CD4-positive, alpha-beta T cell treated with Interleukin-15 for 1 hour (primary cell): Measurements from ENCODE around the gene CDH11.

Source experiments
- DNase-seq: peaks from one replicate; pipeline ENCODE4 v3.0.0-alpha.2; 2020

The CDH11 gene

GRCh38 chr16:64973171-64973570 lies 148.7 kb downstream of the CDH11 start:
- no peak for DNase-seq

GRCh38 chr16:64971171-64971570 lies 150.7 kb downstream of the CDH11 start:
- DNase-seq: no peak

- no peak for DNase-seq
These were observed 152.6 kb downstream of the CDH11 start for GRCh38 chr16:64969221-64969620.

- DNase-seq: no peak
These were observed 153.3 kb downstream of the CDH11 start for GRCh38 chr16:64968539-64968938.

GRCh38 chr16:64964126-64964540 lies 157.7 kb downstream of the CDH11 start:
- DNase-seq: no peak

- no peak for DNase-seq
These were observed 159.1 kb downstream of the CDH11 start for GRCh38 chr16:64962786-64963185.

GRCh38 chr16:64957246-64957645 lies 164.6 kb downstream of the CDH11 start:
- no peak for DNase-seq

GRCh38 chr16:64952177-64952576 lies 169.7 kb downstream of the CDH11 start:
- no peak for DNase-seq

- DNase-seq: no peak
These were observed 170.7 kb downstream of the CDH11 start for GRCh38 chr16:64951193-64951592.

GRCh38 chr16:64950731-64951130 lies 171.1 kb downstream of the CDH11 start:
- DNase-seq: no peak

- no peak for DNase-seq
These were observed 171.6 kb downstream of the CDH11 start for GRCh38 chr16:64950262-64950661.

GRCh38 chr16:64948056-64948455 lies 173.8 kb downstream of the CDH11 start:
- no peak for DNase-seq

- DNase-seq: no peak
These were observed 174.2 kb downstream of the CDH11 start for GRCh38 chr16:64947651-64948050.

- no peak for DNase-seq
These were observed 188.0 kb downstream of the CDH11 start for GRCh38 chr16:64933885-64934284.

- no peak for DNase-seq
These were observed 195.4 kb downstream of the CDH11 start for GRCh38 chr16:64926476-64926875.

GRCh38 chr16:64925166-64925565 lies 196.7 kb downstream of the CDH11 start:
- DNase-seq: no peak

- no peak for DNase-seq
These were observed 197.8 kb downstream of the CDH11 start for GRCh38 chr16:64924086-64924485.

GRCh38 chr16:64919929-64920607 lies 201.8 kb downstream of the CDH11 start:
- DNase-seq: no peak

GRCh38 chr16:64919141-64919540 lies 202.7 kb downstream of the CDH11 start:
- no peak for DNase-seq

- no peak for DNase-seq
These were observed 205.8 kb downstream of the CDH11 start for GRCh38 chr16:64916051-64916450.

- DNase-seq: no peak
These were observed 211.5 kb downstream of the CDH11 start for GRCh38 chr16:64910356-64910755.

GRCh38 chr16:64907844-64908243 lies 214.0 kb downstream of the CDH11 start:
- no peak for DNase-seq

- no peak for DNase-seq
These were observed 218.1 kb downstream of the CDH11 start for GRCh38 chr16:64903770-64904169.

GRCh38 chr16:64900517-64900916 lies 221.3 kb downstream of the CDH11 start:
- DNase-seq: no peak

GRCh38 chr16:64900019-64900418 lies 221.8 kb downstream of the CDH11 start:
- no peak for DNase-seq
